DMS114 treated with DMSO at 0.1 percent for 48 hours (cell line): ENCODE measurements around the gene EFNA5.

Experiments
- DNase-seq: peaks from one replicate; lab custom pipeline; 2025; ENCODE audit not compliant: unreplicated experiment; lab: John Stamatoyannopoulos, UW

EFNA5 gene

GRCh38 chr5:107341376-107342084 is 329.2 kb downstream of the EFNA5 start:
- DNase-seq, result no peak

- DNase-seq, result no peak
Observed at GRCh38 chr5:107340631-107341030, 330.1 kb downstream of the EFNA5 start.

- no peak for DNase-seq
Observed at GRCh38 chr5:107338335-107338734, 332.4 kb downstream of the EFNA5 start.

- no peak for DNase-seq
Observed at GRCh38 chr5:107337281-107337680, 333.5 kb downstream of the EFNA5 start.

- DNase-seq, result no peak
Observed at GRCh38 chr5:107331882-107332281, 338.9 kb downstream of the EFNA5 start.

GRCh38 chr5:107331312-107331711 is 339.4 kb downstream of the EFNA5 start:
- DNase-seq, result no peak

GRCh38 chr5:107330903-107331302 is 339.8 kb downstream of the EFNA5 start:
- DNase-seq, result no peak

- no peak for DNase-seq
Observed at GRCh38 chr5:107329850-107330249, 340.9 kb downstream of the EFNA5 start.
